WTC11 (cell line): ENCODE data around the gene GABRG3.

Experiments used
- ATF1 ChIP-seq: sonication (generic); formaldehyde crosslinking; IDR thresholded peaks from 2 replicates; pipeline ENCODE4 v1.8.1; 2023; ENCODE audit warnings: mild to moderate bottlenecking, moderate library complexity, missing genetic modification reagents
- ATF6 ChIP-seq: sonication (generic); formaldehyde crosslinking; IDR thresholded peaks from 2 replicates; pipeline ENCODE4 v1.8.1; 2023; ENCODE audit warnings: mild to moderate bottlenecking, missing genetic modification reagents
- CTCF ChIP-seq: fragments of 200-600 bp; IDR thresholded peaks from 2 replicates; pipeline ENCODE4 v1.8.0; 2022; ENCODE audit warnings: antibody characterized with exemption
- E2F1 ChIP-seq: sonication (generic); formaldehyde crosslinking; IDR thresholded peaks from 2 replicates; pipeline ENCODE4 v1.8.0; 2022; ENCODE audit warnings: mild to moderate bottlenecking, missing genetic modification reagents
- E2F4 ChIP-seq: sonication (generic); formaldehyde crosslinking; IDR thresholded peaks from 2 replicates; pipeline ENCODE4 v1.8.1; 2022; ENCODE audit warnings: low read depth, mild to moderate bottlenecking, moderate library complexity, missing genetic modification reagents, borderline replicate concordance
- E2F5 ChIP-seq: sonication (generic); formaldehyde crosslinking; IDR thresholded peaks from 2 replicates; pipeline ENCODE4 v1.8.1; 2022; ENCODE audit warnings: mild to moderate bottlenecking, moderate library complexity, missing genetic modification reagents
- FOXJ3 ChIP-seq: sonication (generic); formaldehyde crosslinking; IDR thresholded peaks from 2 replicates; pipeline ENCODE4 v1.9.0; 2021; ENCODE audit warnings: missing genetic modification reagents, mild to moderate bottlenecking, borderline replicate concordance
- NR2C2 ChIP-seq: sonication (generic); formaldehyde crosslinking; IDR thresholded peaks from 2 replicates; pipeline ENCODE4 v1.8.0; 2022; ENCODE audit warnings: mild to moderate bottlenecking, missing genetic modification reagents
- SP1 ChIP-seq: sonication (generic); formaldehyde crosslinking; conservative IDR thresholded peaks from 2 replicates; pipeline ENCODE4 v1.8.1; 2022; ENCODE audit warnings: missing genetic modification reagents
- ZNF416 ChIP-seq: fragments of 250-450 bp; sonication (Bioruptor Pico); IDR thresholded peaks from 2 replicates; pipeline ENCODE4 v1.9.0; 2021; ENCODE audit warnings: mild to moderate bottlenecking, inconsistent platforms

GRCh38 chr15:27530994-27531393, 560.0 kb downstream of the GABRG3 start:
- TF ChIP-seq E2F4 (CRISPR knock-in tag) (no peak), ATF1 (CRISPR knock-in tag) (no peak), CTCF (no peak), SP1 (no peak), ZNF416 (no peak), NR2C2 (CRISPR knock-in tag) (no peak), E2F1 (no peak), E2F5 (CRISPR knock-in tag) (no peak), ATF6 (no peak), FOXJ3 (CRISPR knock-in tag) (no peak)
